ENCODE measurements around the gene CCDC9B.

DNA sequence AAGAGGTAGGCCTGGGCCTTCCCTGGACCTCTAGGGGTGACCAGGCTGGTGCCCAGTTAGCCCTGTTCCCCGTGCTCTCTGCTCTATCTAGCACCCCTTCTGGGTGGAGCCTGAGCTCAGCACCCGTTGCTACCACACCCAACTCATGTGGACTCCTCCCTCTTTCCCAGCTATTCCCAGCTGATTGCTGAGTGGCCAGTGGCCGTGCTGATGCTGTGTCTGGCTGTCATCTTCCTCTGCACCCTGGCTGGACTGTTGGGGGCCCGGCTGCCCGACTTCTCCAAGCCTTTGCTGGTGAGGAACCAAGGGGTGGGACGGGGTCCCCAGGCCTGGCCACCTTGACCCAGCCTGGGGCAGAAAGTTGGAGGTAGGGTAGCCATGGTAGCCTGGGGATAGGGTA lies 23.5 kb upstream of the CCDC9B start:
- TF ChIP-seq POLR2A (IDR thresholded peaks at IDR 0.05; ENCODE audit: low read length), result no peak
- TF ChIP-seq GATA1 (IDR thresholded peaks at IDR 0.05; ENCODE audit: low read depth, low read length), result no peak
